WI38 (cell line): ENCODE results near the gene PI4KA.

Experiments
- H3K4me3 ChIP-seq: 2 replicates; pipeline ENCODE4 v1.5.1; 2011; ENCODE audit warnings: low read depth, mild to moderate bottlenecking, control low read depth, low read length
- CTCF ChIP-seq: IDR thresholded peaks from 2 replicates; pipeline ENCODE4 v1.5.1; 2012; ENCODE audit warnings: low read depth, mild to moderate bottlenecking, control low read depth, low read length

Gene PI4KA

GRCh38 chr22:20815477-20816050 is 43.0 kb downstream of the PI4KA start:
- no peak overlapping the region for H3K4me3 ChIP-seq
- TF ChIP-seq CTCF, result no peak

GRCh38 chr22:20814221-20814808 is 44.3 kb downstream of the PI4KA start:
- no peak for TF ChIP-seq CTCF

GRCh38 chr22:20813056-20813455 is 45.6 kb downstream of the PI4KA start:
- no peak for TF ChIP-seq CTCF
- no peak overlapping the region for H3K4me3 ChIP-seq

More at GRCh38 chr22:20814221-20814808, 44.3 kb downstream of the PI4KA start:
- no peak overlapping the region for H3K4me3 ChIP-seq

- no peak for TF ChIP-seq CTCF
- H3K4me3 ChIP-seq, result no peak overlapping the region
Measured at GRCh38 chr22:20811971-20812660, 46.5 kb downstream of the PI4KA start.

- TF ChIP-seq CTCF, result no peak
- H3K4me3 ChIP-seq, result no peak overlapping the region
Measured at GRCh38 chr22:20811171-20811570, 47.4 kb downstream of the PI4KA start.

GRCh38 chr22:20810645-20811044 is 48.0 kb downstream of the PI4KA start:
- TF ChIP-seq CTCF, result no peak
- no peak overlapping the region for H3K4me3 ChIP-seq

- H3K4me3 ChIP-seq, result no peak overlapping the region
- no peak for TF ChIP-seq CTCF
Measured at GRCh38 chr22:20809538-20810185, 48.9 kb downstream of the PI4KA start.
